Measurements from ENCODE around the gene MAPT. TPM values are rescaled to one million over a fixed set of nuclear protein-coding genes. Genes with fewer than 3 reads are reported as not detected.

The MAPT gene
- total RNA-seq, 1 experiment from 2014 or later = 3.6 TPM

DNA sequence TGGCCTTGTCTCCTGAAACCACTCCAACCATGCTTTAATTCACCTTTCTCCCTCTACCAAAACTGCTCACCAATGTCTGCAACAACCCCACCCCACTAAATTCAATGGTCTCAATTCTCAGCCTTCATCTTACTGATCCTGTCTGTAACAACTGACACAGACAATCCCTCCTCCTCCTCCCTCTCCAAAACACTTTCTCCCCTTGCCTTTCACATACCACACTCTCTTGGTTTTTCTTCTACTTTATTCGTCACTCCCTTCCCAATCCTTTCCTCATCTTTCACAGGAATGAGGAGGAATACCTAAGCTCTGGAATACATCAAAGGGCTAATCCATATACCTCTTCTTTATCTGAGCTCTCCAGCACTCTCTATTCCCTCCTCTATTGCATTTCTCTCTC is 170.1 kb downstream of the MAPT start:
- Histone ChIP-seq H2AFZ (ENCODE audit: low read length) (no peak overlapping the region), H3K9me3 (ENCODE audit: low read length) (no peaks in the 10 kb centered on the region), H3K9me2 (replicated peaks; ENCODE audit: low read length) (no peaks in the 10 kb centered on the region), H3K27ac (ENCODE audit: low read length) (no peak overlapping the region), H3K4me1 (ENCODE audit: insufficient read depth, low read length) (peaks cover 17% of the 10 kb centered on the region), H3K4me3 (ENCODE audit: low read length) (no peak overlapping the region), H3K79me2 (ENCODE audit: low read length) (peaks cover 22% of the 10 kb centered on the region), H3K9ac (ENCODE audit: low read length) (no peak overlapping the region), H3K27me3 (ENCODE audit: low read length) (no peaks in the 10 kb centered on the region), H3F3A (ENCODE audit: low read length, unreplicated experiment) (peaks cover 7% of the 10 kb centered on the region), H4K20me1 (ENCODE audit: low read length) (peaks cover 8% of the 10 kb centered on the region; the same call in 1 of the 2 replicates), H3K4me2 (ENCODE audit: low read length) (no peak overlapping the region), H3K36me3 (ENCODE audit: low read depth, low read length) (peaks cover 34% of the 10 kb centered on the region)
- DNase-seq = no peak
- no peak for TF ChIP-seq EZH2phosphoT487 (IDR thresholded peaks at IDR 0.05; ENCODE audit: borderline replicate concordance, low read length)
- no peak for TF ChIP-seq EZH2 (IDR thresholded peaks at IDR 0.05; ENCODE audit: low read length, unreplicated experiment)
- no peak for TF ChIP-seq CTCF (conservative IDR thresholded peaks at IDR 0.05; ENCODE audit: low read depth, low read length)
- ChIA-PET CTCF (interaction anchor here (0.6 kb wide), 1 partner anchor 61 kb away, joined by 9 read pairs; no protein-coding TSS in a partner anchor), POLR2A (ENCODE audit: unreplicated experiment) (no interaction called here)
- intact Hi-C loops (cut with micrococcal nuclease) = loop anchor here (5.0 kb wide), 1 partner anchor 38 kb away; no protein-coding TSS in a partner anchor
- no TSS peak for BruUV-seq (replicated peaks)
- ATAC-seq = no peak

DNA sequence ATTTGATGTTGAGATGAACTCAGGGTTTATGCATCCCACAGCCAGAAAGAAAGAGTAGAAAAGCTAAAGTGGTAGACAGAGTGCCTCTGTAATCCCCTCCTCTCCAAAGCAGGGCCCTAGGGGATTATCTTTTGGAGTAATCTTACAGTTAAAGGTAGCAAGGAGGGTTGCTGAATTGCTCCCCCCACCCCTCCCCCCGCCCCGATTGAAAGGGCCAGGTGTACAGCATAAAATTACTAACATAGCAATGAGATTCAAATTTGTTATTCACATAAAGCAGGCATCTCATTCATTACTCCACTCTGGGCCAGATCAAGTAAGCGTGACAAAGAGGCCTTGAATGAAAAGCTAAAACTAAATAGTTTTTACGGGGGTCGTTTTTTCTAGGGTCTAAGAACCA is 177.4 kb downstream of the MAPT start:
- no peaks in the 10 kb centered on the region for H3K27me3 ChIP-seq (ENCODE audit: low read length)
- intact Hi-C loops (cut with micrococcal nuclease) = loop anchor here (5.0 kb wide), 1 partner anchor 81 kb away; no protein-coding TSS in a partner anchor
- CTCF ChIA-PET = interaction anchor here (0.9 kb wide), 1 partner anchor 121 kb away, joined by 3 read pairs; the partner anchor contains the start of gene KANSL1
- peaks cover 59% of the 10 kb centered on the region for H3K79me2 ChIP-seq (ENCODE audit: low read length)
- H3F3A ChIP-seq (ENCODE audit: low read length, unreplicated experiment) = no peaks in the 10 kb centered on the region
- TF ChIP-seq EZH2 (IDR thresholded peaks at IDR 0.05; ENCODE audit: low read length, unreplicated experiment) (no peak), EZH2phosphoT487 (IDR thresholded peaks at IDR 0.05; ENCODE audit: borderline replicate concordance, low read length) (no peak), CTCF (conservative IDR thresholded peaks at IDR 0.05; ENCODE audit: low read depth, low read length) (no peak)
- no peak overlapping the region for H3K27ac ChIP-seq (ENCODE audit: low read length)
- POLR2A ChIA-PET (ENCODE audit: unreplicated experiment) = interaction anchor here (0.9 kb wide), 1 partner anchor 72 kb away, joined by 10 read pairs; no protein-coding TSS in a partner anchor
- H3K4me3 ChIP-seq (ENCODE audit: low read length) = no peak overlapping the region
- H4K20me1 ChIP-seq (ENCODE audit: low read length) = peaks cover 5% of the 10 kb centered on the region; the same call in 1 of the 2 replicates
- no peaks in the 10 kb centered on the region for H3K9me3 ChIP-seq (ENCODE audit: low read length)
- no peak overlapping the region for H3K9ac ChIP-seq (ENCODE audit: low read length)
- ATAC-seq (no peak), DNase-seq (no peak)
- no peak overlapping the region for H2AFZ ChIP-seq (ENCODE audit: low read length)
- H3K4me1 ChIP-seq (ENCODE audit: insufficient read depth, low read length) = 0 out of 2 replicates have a peak, but pooled peaks cover 14% of the 10 kb centered on the region
- BruUV-seq (replicated peaks) = no TSS peak
- H3K36me3 ChIP-seq (ENCODE audit: low read depth, low read length) = peaks cover 14% of the 10 kb centered on the region
- no peaks in the 10 kb centered on the region for H3K9me2 ChIP-seq (replicated peaks; ENCODE audit: low read length)
- H3K4me2 ChIP-seq (ENCODE audit: low read length) = no peak overlapping the region

- DNase-seq (peak; percentile 60), ATAC-seq (peak; percentile 70)
- Histone ChIP-seq H2AFZ (ENCODE audit: low read length) (no peak overlapping the region), H3K79me2 (ENCODE audit: low read length) (peaks cover 59% of the 10 kb centered on the region), H3K4me2 (ENCODE audit: low read length) (no peak overlapping the region), H3K9me2 (replicated peaks; ENCODE audit: low read length) (no peaks in the 10 kb centered on the region), H3K9me3 (ENCODE audit: low read length) (no peaks in the 10 kb centered on the region), H3K9ac (ENCODE audit: low read length) (no peak overlapping the region), H3F3A (ENCODE audit: low read length, unreplicated experiment) (no peaks in the 10 kb centered on the region), H4K20me1 (ENCODE audit: low read length) (peaks cover 5% of the 10 kb centered on the region; the same call in 1 of the 2 replicates), H3K4me3 (ENCODE audit: low read length) (no peak overlapping the region), H3K27ac (ENCODE audit: low read length) (no peak overlapping the region), H3K27me3 (ENCODE audit: low read length) (no peaks in the 10 kb centered on the region), H3K36me3 (ENCODE audit: low read depth, low read length) (peaks cover 5% of the 10 kb centered on the region; the same call in 1 of the 2 replicates), H3K4me1 (ENCODE audit: insufficient read depth, low read length) (0 out of 2 replicates have a peak, but pooled peaks cover 14% of the 10 kb centered on the region)
- ChIA-PET POLR2A (ENCODE audit: unreplicated experiment) (interaction anchor here (0.6 kb wide), 1 partner anchor 14 kb away, joined by 3 read pairs; no protein-coding TSS in a partner anchor), CTCF (interaction anchor here (0.6 to 1.0 kb wide), 2 partner anchors 120 to 853 kb away, joined by 3 read pairs; partner anchors contain the start of gene KANSL1)
- intact Hi-C loops (cut with micrococcal nuclease) = loop anchor here (5.0 kb wide), 1 partner anchor 79 kb away; no protein-coding TSS in a partner anchor
- no TSS peak for BruUV-seq (replicated peaks)
- TF ChIP-seq EZH2 (IDR thresholded peaks at IDR 0.05; ENCODE audit: low read length, unreplicated experiment) = no peak
- TF ChIP-seq EZH2phosphoT487 (IDR thresholded peaks at IDR 0.05; ENCODE audit: borderline replicate concordance, low read length) = no peak
- no peak for TF ChIP-seq CTCF (conservative IDR thresholded peaks at IDR 0.05; ENCODE audit: low read depth, low read length)
These were observed 178.6 kb downstream of the MAPT start for GRCh38 chr17:46072998-46073397.

All from PC-3 (cell line).